ENCODE results near the gene ITGAX.

Gene ITGAX

GRCh38 chr16:31328322-31329052, 26.5 kb upstream of the ITGAX start:
- TF ChIP-seq, protein P1, sequence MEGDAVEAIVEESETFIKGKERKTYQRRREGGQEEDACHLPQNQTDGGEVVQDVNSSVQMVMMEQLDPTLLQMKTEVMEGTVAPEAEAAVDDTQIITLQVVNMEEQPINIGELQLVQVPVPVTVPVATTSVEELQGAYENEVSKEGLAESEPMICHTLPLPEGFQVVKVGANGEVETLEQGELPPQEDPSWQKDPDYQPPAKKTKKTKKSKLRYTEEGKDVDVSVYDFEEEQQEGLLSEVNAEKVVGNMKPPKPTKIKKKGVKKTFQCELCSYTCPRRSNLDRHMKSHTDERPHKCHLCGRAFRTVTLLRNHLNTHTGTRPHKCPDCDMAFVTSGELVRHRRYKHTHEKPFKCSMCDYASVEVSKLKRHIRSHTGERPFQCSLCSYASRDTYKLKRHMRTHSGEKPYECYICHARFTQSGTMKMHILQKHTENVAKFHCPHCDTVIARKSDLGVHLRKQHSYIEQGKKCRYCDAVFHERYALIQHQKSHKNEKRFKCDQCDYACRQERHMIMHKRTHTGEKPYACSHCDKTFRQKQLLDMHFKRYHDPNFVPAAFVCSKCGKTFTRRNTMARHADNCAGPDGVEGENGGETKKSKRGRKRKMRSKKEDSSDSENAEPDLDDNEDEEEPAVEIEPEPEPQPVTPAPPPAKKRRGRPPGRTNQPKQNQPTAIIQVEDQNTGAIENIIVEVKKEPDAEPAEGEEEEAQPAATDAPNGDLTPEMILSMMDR (IDR thresholded peaks at IDR 0.05; ENCODE audit: low read depth, low read length, missing control alignments): no peak
- no peak for DNase-seq (ENCODE audit: low read depth)
- no peak overlapping the region for H3K4me3 ChIP-seq (ENCODE audit: low read depth, low read length)

DNA sequence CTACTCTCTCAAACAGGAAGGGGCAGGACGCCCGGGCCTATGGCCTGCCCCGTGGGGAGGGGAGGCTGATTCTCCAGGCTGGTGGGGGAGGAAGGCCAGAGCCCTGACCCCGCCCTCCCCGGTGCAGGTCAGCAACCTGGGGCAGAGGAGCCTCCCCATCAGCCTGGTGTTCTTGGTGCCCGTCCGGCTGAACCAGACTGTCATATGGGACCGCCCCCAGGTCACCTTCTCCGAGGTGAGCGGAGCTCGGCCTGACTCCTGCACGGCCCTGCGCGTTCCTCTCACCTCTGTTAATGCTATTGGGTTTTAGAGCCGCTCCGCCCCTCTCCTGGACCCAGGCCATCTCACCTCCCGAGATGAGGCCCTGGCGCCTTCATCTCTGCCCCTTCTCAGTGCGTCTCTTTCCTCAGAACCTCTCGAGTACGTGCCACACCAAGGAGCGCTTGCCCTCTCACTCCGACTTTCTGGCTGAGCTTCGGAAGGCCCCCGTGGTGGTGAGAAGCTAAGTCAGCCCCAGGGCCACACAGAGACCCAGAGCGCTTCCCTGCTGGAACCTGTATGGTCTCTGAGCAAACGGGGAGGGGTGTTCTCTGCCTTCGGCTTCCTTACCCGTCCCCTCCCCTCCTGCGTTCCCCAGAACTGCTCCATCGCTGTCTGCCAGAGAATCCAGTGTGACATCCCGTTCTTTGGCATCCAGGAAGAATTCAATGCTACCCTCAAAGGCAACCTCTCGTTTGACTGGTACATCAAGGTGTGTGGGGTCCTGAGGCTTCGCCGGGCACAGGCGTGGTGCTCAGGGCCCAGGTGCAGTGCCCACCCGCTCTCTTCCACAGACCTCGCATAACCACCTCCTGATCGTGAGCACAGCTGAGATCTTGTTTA, 25.1 kb upstream of the ITGAX start:
- DNase-seq (ENCODE audit: low read depth): no peak
- no peak overlapping the region for H3K4me3 ChIP-seq (ENCODE audit: low read depth, low read length)
- TF ChIP-seq, protein P1 (IDR thresholded peaks at IDR 0.05; ENCODE audit: low read depth, low read length, missing control alignments): no peak

DNA sequence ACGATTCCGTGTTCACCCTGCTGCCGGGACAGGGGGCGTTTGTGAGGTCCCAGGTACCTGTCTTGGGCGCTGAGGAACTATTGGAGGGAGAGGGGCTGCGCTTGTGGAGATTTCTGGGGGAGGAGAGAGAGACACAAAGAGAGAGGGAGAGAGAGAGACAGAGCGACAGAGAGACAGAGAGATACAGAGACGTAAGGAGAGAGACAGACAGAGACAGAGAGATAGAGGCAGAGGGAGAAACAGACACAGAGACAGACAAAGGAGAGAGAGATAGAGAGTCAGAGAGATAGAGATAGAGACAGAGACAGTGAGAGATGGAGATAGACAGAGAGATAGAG, 24.5 kb upstream of the ITGAX start:
- no peak overlapping the region for H3K4me3 ChIP-seq (ENCODE audit: low read depth, low read length)
- DNase-seq (ENCODE audit: low read depth): no peak
- TF ChIP-seq, protein P1 (IDR thresholded peaks at IDR 0.05; ENCODE audit: low read depth, low read length, missing control alignments): no peak

GRCh38 chr16:31331141-31331764, 23.7 kb upstream of the ITGAX start:
- no peak for DNase-seq (ENCODE audit: low read depth)
- TF ChIP-seq, protein P1 (IDR thresholded peaks at IDR 0.05; ENCODE audit: low read depth, low read length, missing control alignments): no peak
- H3K4me3 ChIP-seq (ENCODE audit: low read depth, low read length): no peak overlapping the region

- H3K4me3 ChIP-seq (ENCODE audit: low read depth, low read length): no peak overlapping the region
- TF ChIP-seq, protein P1 (IDR thresholded peaks at IDR 0.05; ENCODE audit: low read depth, low read length, missing control alignments): no peak
- no peak for DNase-seq (ENCODE audit: low read depth)
Measured at GRCh38 chr16:31331807-31332301, 23.1 kb upstream of the ITGAX start.

- no peak overlapping the region for H3K4me3 ChIP-seq (ENCODE audit: low read depth, low read length)
- TF ChIP-seq, protein P1 (IDR thresholded peaks at IDR 0.05; ENCODE audit: low read depth, low read length, missing control alignments): no peak
- DNase-seq (ENCODE audit: low read depth): no peak
Measured at GRCh38 chr16:31332544-31332943, 22.4 kb upstream of the ITGAX start.
